SK-N-MC (cell line): ENCODE data around the gene PCDHGA1.

Source experiments
- EZH2 ChIP-seq: fragments of 200-600 bp; sonication (generic); IDR thresholded peaks from one replicate; pipeline ENCODE4 v1.6.1; 2017; ENCODE audit warnings: antibody characterized with exemption
- FOXP2 ChIP-seq: optimal IDR thresholded peaks from 2 replicates; pipeline ENCODE3; 2011; ENCODE audit warnings: mild to moderate bottlenecking, moderate library complexity; ENCODE audit not compliant: insufficient read depth; ENCODE audit errors: extremely low read length, control extremely low read depth
- POLR2AphosphoS5 ChIP-seq: IDR thresholded peaks from 2 replicates; pipeline ENCODE4 v1.6.1; 2012; ENCODE audit warnings: mild to moderate bottlenecking, low read depth, low read length, borderline replicate concordance

DNA sequence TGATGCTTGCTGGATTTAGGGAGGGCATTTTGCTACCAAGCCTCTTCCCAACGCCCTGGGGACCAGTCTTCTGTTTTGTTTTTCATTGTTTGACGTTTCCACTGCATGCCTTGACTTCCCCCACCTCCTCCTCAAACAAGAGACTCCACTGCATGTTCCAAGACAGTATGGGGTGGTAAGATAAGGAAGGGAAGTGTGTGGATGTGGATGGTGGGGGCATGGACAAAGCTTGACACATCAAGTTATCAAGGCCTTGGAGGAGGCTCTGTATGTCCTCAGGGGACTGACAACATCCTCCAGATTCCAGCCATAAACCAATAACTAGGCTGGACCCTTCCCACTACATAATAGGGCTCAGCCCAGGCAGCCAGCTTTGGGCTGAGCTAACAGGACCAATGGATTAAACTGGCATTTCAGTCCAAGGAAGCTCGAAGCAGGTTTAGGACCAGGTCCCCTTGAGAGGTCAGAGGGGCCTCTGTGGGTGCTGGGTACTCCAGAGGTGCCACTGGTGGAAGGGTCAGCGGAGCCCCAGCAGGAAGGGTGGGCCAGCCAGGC, 181.5 kb downstream of the PCDHGA1 start:
- TF ChIP-seq EZH2 (no peak), POLR2AphosphoS5 (no peak), FOXP2 (no peak)
